ENCODE results near the gene TSSC4. TPM values are rescaled to one million over a fixed set of nuclear protein-coding genes. Genes with fewer than 3 reads are reported as not detected.

Gene TSSC4
- total RNA-seq, 1 donor from 2014 or later: 38.8 TPM

DNA sequence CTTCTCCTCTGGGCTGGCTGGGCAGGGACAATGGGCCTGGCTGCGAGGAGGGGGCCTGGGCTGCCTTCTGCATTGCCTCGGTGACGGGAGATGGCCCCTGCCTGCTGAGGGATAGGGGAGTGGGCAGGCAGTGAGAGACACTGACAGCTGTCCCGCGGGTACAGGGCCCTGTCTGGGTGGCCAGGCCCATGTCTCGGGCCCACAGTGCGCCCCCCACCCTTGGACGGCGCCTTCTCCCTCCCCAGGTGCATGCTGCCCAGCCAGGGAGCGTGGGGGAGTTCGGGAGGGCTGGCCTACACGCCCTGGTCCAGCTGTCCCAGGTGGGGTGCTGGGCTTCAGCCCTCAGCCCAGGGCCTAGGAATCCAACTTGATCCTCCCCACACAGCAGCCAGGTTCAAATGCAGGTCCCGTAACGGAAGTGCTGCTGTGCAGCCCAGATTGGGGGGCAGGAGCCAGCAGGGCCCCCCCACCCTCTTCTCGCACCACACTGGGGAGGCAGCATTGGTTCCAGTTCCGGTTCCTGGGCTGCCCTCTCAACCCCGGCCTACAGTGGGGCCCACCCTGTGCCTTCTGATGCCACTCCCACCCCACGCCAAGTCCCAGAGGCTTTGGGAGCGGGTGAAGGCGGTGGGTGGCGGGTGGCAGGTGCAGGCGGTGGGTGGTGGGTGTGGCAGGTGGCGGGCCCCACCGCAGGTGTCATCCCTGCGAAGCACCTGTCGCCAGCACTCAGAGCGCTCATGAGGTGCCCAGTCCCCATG lies 7.3 kb upstream of the TSSC4 start:
- intact Hi-C loops (cut with DNase I): no loop called here

DNA sequence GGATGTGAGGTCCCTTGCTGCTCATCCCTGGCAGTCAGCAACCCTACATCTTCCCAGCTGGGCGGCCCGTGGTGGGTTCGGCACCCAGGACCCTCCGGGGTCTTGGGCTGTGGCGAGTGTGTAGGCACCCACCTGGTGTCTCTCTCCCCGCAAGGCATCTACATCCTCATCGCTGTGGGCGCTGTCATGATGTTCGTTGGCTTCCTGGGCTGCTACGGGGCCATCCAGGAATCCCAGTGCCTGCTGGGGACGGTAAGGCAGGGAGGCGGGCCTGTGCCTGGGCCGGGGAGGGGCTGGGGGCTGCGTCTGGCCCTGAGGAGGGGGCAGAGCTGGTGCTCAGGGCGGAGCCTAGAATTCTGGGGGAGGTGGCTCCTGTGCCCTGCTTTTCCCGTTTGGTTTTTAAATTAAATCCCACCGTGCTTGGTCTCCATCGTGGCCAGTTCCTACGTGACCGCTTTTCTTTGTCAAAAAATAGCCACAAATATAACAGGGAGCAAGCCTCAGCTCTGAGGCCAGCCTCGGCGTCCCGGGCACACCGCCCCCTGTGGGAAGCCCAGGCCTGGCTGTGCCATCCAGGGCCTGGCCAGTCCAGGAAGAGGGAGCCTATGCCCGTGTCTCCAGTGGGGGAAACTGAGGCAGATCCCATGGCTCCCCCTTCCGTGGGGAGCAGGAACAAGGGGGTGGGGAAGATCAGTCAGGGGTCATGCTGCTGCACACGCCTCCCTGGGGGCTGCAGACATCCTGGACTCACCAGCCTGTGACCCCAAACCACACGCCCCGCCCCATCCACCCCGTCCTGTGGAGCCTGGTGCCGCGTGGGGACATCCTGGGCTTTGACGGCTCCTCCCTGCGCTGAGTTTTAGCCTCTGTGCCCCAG lies 6.4 kb upstream of the TSSC4 start:
- peaks cover 90% of the 10 kb centered on the region for H3K36me3 ChIP-seq
- no peaks in the 10 kb centered on the region for H3K9me3 ChIP-seq
- no peak overlapping the region for H3K4me3 ChIP-seq
- H3K27ac ChIP-seq: no peak overlapping the region
- no peaks in the 10 kb centered on the region for H3K27me3 ChIP-seq (ENCODE audit: low read depth)
- peaks cover 29% of the 10 kb centered on the region for H3K4me1 ChIP-seq
- DNase-seq: no peak
- intact Hi-C loops (cut with DNase I): no loop called here
- no peak for ATAC-seq
- TF ChIP-seq, protein P1, sequence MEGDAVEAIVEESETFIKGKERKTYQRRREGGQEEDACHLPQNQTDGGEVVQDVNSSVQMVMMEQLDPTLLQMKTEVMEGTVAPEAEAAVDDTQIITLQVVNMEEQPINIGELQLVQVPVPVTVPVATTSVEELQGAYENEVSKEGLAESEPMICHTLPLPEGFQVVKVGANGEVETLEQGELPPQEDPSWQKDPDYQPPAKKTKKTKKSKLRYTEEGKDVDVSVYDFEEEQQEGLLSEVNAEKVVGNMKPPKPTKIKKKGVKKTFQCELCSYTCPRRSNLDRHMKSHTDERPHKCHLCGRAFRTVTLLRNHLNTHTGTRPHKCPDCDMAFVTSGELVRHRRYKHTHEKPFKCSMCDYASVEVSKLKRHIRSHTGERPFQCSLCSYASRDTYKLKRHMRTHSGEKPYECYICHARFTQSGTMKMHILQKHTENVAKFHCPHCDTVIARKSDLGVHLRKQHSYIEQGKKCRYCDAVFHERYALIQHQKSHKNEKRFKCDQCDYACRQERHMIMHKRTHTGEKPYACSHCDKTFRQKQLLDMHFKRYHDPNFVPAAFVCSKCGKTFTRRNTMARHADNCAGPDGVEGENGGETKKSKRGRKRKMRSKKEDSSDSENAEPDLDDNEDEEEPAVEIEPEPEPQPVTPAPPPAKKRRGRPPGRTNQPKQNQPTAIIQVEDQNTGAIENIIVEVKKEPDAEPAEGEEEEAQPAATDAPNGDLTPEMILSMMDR (IDR thresholded peaks at IDR 0.05): no peak

More for the DNA sequence above, 7.3 kb upstream of the TSSC4 start:
- H3K4me1 ChIP-seq: peaks cover 33% of the 10 kb centered on the region
- H3K36me3 ChIP-seq: peaks cover 95% of the 10 kb centered on the region
- no peaks in the 10 kb centered on the region for H3K27me3 ChIP-seq (ENCODE audit: low read depth)
- TF ChIP-seq, protein P1 (IDR thresholded peaks at IDR 0.05): no peak
- no peak overlapping the region for H3K27ac ChIP-seq
- H3K4me3 ChIP-seq: no peak overlapping the region
- DNase-seq (no peak), ATAC-seq (no peak)
- H3K9me3 ChIP-seq: no peaks in the 10 kb centered on the region

DNA sequence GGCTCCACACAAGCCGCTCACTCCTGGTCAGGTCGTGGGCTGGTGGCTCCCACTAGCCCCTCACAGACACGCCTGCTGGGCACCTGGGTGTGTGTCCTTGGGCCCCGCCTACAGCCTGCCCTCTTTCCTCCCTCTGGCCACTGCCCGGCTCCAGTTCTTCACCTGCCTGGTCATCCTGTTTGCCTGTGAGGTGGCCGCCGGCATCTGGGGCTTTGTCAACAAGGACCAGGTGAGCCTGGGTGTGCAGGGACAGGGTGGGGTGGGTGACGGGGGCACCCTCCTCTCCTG lies 5.8 kb upstream of the TSSC4 start:
- intact Hi-C loops (cut with DNase I): no loop called here
- TF ChIP-seq, protein P1 (IDR thresholded peaks at IDR 0.05): no peak
- Histone ChIP-seq H3K36me3 (peaks cover 85% of the 10 kb centered on the region), H3K9me3 (no peaks in the 10 kb centered on the region), H3K4me3 (no peak overlapping the region), H3K4me1 (peaks cover 29% of the 10 kb centered on the region), H3K27me3 (ENCODE audit: low read depth) (no peaks in the 10 kb centered on the region), H3K27ac (no peak overlapping the region)
- DNase-seq: no peak
- no peak for ATAC-seq

DNA sequence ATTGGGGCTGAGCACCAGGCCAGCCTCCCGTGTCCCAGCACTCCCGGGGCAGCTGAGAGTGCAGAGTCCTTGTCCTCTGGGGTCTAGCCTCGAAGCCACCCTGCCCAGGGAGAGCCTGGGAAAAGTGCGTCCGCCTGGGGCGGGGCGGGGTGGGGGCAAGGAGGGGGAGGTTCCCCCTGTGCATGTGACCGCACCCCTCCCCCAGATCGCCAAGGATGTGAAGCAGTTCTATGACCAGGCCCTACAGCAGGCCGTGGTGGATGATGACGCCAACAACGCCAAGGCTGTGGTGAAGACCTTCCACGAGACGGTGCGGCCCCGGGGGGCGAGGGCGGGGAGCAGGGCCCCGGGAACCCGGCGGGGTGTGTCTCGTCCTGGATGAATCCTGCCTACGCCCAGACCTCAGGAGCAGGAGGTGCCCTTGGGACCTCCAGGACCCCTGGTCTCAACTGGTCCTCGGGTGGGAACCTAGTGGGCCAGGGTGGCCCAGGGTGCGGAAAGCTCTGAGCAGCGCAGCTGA lies 5.3 kb upstream of the TSSC4 start:
- DNase-seq (no peak), ATAC-seq (no peak)
- Histone ChIP-seq H3K27ac (no peak overlapping the region), H3K36me3 (peaks cover 82% of the 10 kb centered on the region), H3K4me1 (peaks cover 26% of the 10 kb centered on the region), H3K9me3 (no peaks in the 10 kb centered on the region), H3K4me3 (no peak overlapping the region), H3K27me3 (ENCODE audit: low read depth) (no peaks in the 10 kb centered on the region)
- TF ChIP-seq, protein P1 (IDR thresholded peaks at IDR 0.05): no peak
- intact Hi-C loops (cut with DNase I): no loop called here

DNA sequence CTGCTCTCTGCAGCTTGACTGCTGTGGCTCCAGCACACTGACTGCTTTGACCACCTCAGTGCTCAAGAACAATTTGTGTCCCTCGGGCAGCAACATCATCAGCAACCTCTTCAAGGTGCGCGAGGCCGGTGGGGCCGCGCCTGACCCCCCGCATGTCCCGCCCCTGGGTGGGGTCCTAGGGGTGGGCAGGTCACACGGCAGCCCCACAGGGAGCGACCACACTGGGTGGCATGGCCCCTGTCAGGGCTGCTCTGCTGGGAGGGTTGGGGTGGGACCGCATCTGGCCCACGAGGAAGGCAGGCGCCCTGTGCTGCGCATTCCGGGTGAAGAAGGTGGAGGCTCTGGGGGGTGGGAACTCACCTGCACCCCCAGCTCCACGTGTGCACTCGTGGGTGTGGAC lies 4.7 kb upstream of the TSSC4 start:
- TF ChIP-seq, protein P1 (IDR thresholded peaks at IDR 0.05): no peak
- Histone ChIP-seq H3K9me3 (no peaks in the 10 kb centered on the region), H3K36me3 (peaks cover 76% of the 10 kb centered on the region), H3K27me3 (ENCODE audit: low read depth) (no peaks in the 10 kb centered on the region), H3K4me3 (no peak overlapping the region), H3K4me1 (peaks cover 22% of the 10 kb centered on the region), H3K27ac (no peak overlapping the region)
- no peak for ATAC-seq
- intact Hi-C loops (cut with DNase I): no loop called here
- DNase-seq: no peak

Measured in lower lobe of right lung (tissue), 2 donors.